Parathyroid adenoma (tissue), 2 donors: ENCODE results near the gene NR1I2.

Experiments used
- H2AFZ ChIP-seq: fragments of 300-600 bp; sonication (generic); one replicate; pipeline ENCODE4 v1.7.0; 2017; ENCODE audit warnings: antibody characterized with exemption, mild to moderate bottlenecking
- H3K27ac ChIP-seq: fragments of 300-600 bp; sonication (generic); one replicate; pipeline ENCODE4 v1.7.0; 2017
- H3K27me3 ChIP-seq: fragments of 300-600 bp; sonication (generic); one replicate; pipeline ENCODE4 v1.7.0; 2017; ENCODE audit warnings: low read length; ENCODE audit not compliant: control insufficient read depth, insufficient read depth
- H3K36me3 ChIP-seq: fragments of 300-600 bp; sonication (generic); one replicate; pipeline ENCODE4 v1.7.0; 2017; ENCODE audit warnings: low read length; ENCODE audit not compliant: control insufficient read depth, insufficient read depth
- H3K4me1 ChIP-seq: fragments of 300-600 bp; sonication (generic); one replicate; pipeline ENCODE4 v1.7.0; 2017; ENCODE audit warnings: control low read depth
- H3K4me2 ChIP-seq: fragments of 300-600 bp; sonication (generic); one replicate; pipeline ENCODE4 v1.7.0; 2017; ENCODE audit warnings: low read length
- H3K4me3 ChIP-seq: fragments of 300-600 bp; sonication (generic); one replicate; pipeline ENCODE4 v1.7.0; 2017; ENCODE audit warnings: low read depth, low read length
- H3K79me2 ChIP-seq: fragments of 300-600 bp; sonication (generic); one replicate; pipeline ENCODE4 v1.7.0; 2017; ENCODE audit warnings: control low read depth
- H3K9ac ChIP-seq: fragments of 300-600 bp; sonication (generic); one replicate; pipeline ENCODE4 v1.7.0; 2017; ENCODE audit warnings: mild to moderate bottlenecking
- H3K9me3 ChIP-seq: fragments of 300-600 bp; sonication (generic); one replicate; pipeline ENCODE4 v1.7.0; 2017; ENCODE audit warnings: low read length; ENCODE audit not compliant: control insufficient read depth
- CTCF ChIP-seq: fragments of 300-600 bp; sonication (generic); IDR thresholded peaks from one replicate; pipeline ENCODE4 v1.7.0; 2017; ENCODE audit warnings: antibody characterized with exemption, mild to moderate bottlenecking
- donor health status: primary hyperparathyroidism.

NR1I2 gene

GRCh38 chr3:119856695-119857094 lies 74.8 kb downstream of the NR1I2 start:
- no peak overlapping the region for H3K4me3 ChIP-seq
- no peaks in the 10 kb centered on the region for H3K36me3 ChIP-seq
- no peaks in the 10 kb centered on the region for H3K27me3 ChIP-seq
- H3K79me2 ChIP-seq: peaks cover under 1% of the 10 kb centered on the region
- H3K27ac ChIP-seq: no peak overlapping the region
- H2AFZ ChIP-seq: no peak overlapping the region
- no peaks in the 10 kb centered on the region for H3K9me3 ChIP-seq
- no peak overlapping the region for H3K9ac ChIP-seq
- TF ChIP-seq CTCF: no peak
- no peak overlapping the region for H3K4me2 ChIP-seq
- H3K4me1 ChIP-seq: no peaks in the 10 kb centered on the region

- TF ChIP-seq CTCF: no peak
- no peak overlapping the region for H3K4me2 ChIP-seq
- no peak overlapping the region for H3K27ac ChIP-seq
- peaks cover 2% of the 10 kb centered on the region for H3K79me2 ChIP-seq
- no peaks in the 10 kb centered on the region for H3K27me3 ChIP-seq
- no peak overlapping the region for H2AFZ ChIP-seq
- no peaks in the 10 kb centered on the region for H3K9me3 ChIP-seq
- H3K36me3 ChIP-seq: no peaks in the 10 kb centered on the region
- H3K4me1 ChIP-seq: no peaks in the 10 kb centered on the region
- no peak overlapping the region for H3K4me3 ChIP-seq
- no peak overlapping the region for H3K9ac ChIP-seq
Measured at GRCh38 chr3:119858957-119859356, 77.1 kb downstream of the NR1I2 start.

GRCh38 chr3:119859728-119860127 lies 77.8 kb downstream of the NR1I2 start:
- Histone ChIP-seq H3K36me3 (no peaks in the 10 kb centered on the region), H3K27me3 (no peaks in the 10 kb centered on the region), H3K27ac (no peak overlapping the region), H3K4me2 (no peak overlapping the region), H3K4me1 (no peaks in the 10 kb centered on the region), H3K79me2 (peaks cover 2% of the 10 kb centered on the region), H3K9me3 (no peaks in the 10 kb centered on the region), H3K4me3 (no peak overlapping the region), H3K9ac (no peak overlapping the region), H2AFZ (no peak overlapping the region)
- no peak for TF ChIP-seq CTCF

- peaks cover 2% of the 10 kb centered on the region for H3K79me2 ChIP-seq
- H2AFZ ChIP-seq: no peak overlapping the region
- H3K36me3 ChIP-seq: no peaks in the 10 kb centered on the region
- H3K4me2 ChIP-seq: no peak overlapping the region
- H3K9ac ChIP-seq: no peak overlapping the region
- no peaks in the 10 kb centered on the region for H3K9me3 ChIP-seq
- H3K4me1 ChIP-seq: no peaks in the 10 kb centered on the region
- no peak overlapping the region for H3K27ac ChIP-seq
- no peaks in the 10 kb centered on the region for H3K27me3 ChIP-seq
- no peak for TF ChIP-seq CTCF
- H3K4me3 ChIP-seq: no peak overlapping the region
Measured at GRCh38 chr3:119861681-119862080, 79.8 kb downstream of the NR1I2 start.

GRCh38 chr3:119862616-119863015 lies 80.7 kb downstream of the NR1I2 start:
- Histone ChIP-seq H3K9ac (no peak overlapping the region), H2AFZ (no peak overlapping the region), H3K36me3 (no peaks in the 10 kb centered on the region), H3K4me2 (no peak overlapping the region), H3K27ac (no peak overlapping the region), H3K4me3 (no peak overlapping the region), H3K4me1 (no peaks in the 10 kb centered on the region), H3K27me3 (no peaks in the 10 kb centered on the region), H3K79me2 (peaks cover 2% of the 10 kb centered on the region), H3K9me3 (no peaks in the 10 kb centered on the region)
- TF ChIP-seq CTCF: no peak
